OCI-LY7 (cell line): ENCODE data around the gene LPCAT1.

Experiments used
- CTCF ChIP-seq: fragments of 200-600 bp; sonication (generic); conservative IDR thresholded peaks from 2 replicates; pipeline ENCODE4 v1.5.1; 2014; ENCODE audit warnings: mild to moderate bottlenecking, antibody characterized with exemption, low read length, moderate library complexity, mixed read lengths
- EZH2phosphoT487 ChIP-seq: fragments of 200-600 bp; sonication (generic); IDR thresholded peaks from 2 replicates; pipeline ENCODE4 v1.6.1; 2018; ENCODE audit warnings: low read depth, borderline replicate concordance, mild to moderate bottlenecking, mixed run types, antibody characterized with exemption, low read length, moderate library complexity, mixed read lengths

- TF ChIP-seq CTCF (no peak), EZH2phosphoT487 (no peak)
Observed at GRCh38 chr5:1468629-1469527, 54.9 kb downstream of the LPCAT1 start.
